Measurements from ENCODE around the gene PTPRQ.
"Not testable (repeated sequence)": the region's sequence is repeated elsewhere in the genome, so short reads cannot be mapped to it uniquely, and the experiment has no call there.

PTPRQ gene, protein sequence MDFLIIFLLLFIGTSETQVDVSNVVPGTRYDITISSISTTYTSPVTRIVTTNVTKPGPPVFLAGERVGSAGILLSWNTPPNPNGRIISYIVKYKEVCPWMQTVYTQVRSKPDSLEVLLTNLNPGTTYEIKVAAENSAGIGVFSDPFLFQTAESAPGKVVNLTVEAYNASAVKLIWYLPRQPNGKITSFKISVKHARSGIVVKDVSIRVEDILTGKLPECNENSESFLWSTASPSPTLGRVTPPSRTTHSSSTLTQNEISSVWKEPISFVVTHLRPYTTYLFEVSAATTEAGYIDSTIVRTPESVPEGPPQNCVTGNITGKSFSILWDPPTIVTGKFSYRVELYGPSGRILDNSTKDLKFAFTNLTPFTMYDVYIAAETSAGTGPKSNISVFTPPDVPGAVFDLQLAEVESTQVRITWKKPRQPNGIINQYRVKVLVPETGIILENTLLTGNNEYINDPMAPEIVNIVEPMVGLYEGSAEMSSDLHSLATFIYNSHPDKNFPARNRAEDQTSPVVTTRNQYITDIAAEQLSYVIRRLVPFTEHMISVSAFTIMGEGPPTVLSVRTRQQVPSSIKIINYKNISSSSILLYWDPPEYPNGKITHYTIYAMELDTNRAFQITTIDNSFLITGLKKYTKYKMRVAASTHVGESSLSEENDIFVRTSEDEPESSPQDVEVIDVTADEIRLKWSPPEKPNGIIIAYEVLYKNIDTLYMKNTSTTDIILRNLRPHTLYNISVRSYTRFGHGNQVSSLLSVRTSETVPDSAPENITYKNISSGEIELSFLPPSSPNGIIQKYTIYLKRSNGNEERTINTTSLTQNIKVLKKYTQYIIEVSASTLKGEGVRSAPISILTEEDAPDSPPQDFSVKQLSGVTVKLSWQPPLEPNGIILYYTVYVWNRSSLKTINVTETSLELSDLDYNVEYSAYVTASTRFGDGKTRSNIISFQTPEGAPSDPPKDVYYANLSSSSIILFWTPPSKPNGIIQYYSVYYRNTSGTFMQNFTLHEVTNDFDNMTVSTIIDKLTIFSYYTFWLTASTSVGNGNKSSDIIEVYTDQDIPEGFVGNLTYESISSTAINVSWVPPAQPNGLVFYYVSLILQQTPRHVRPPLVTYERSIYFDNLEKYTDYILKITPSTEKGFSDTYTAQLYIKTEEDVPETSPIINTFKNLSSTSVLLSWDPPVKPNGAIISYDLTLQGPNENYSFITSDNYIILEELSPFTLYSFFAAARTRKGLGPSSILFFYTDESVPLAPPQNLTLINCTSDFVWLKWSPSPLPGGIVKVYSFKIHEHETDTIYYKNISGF (N-terminal part only)

DNA sequence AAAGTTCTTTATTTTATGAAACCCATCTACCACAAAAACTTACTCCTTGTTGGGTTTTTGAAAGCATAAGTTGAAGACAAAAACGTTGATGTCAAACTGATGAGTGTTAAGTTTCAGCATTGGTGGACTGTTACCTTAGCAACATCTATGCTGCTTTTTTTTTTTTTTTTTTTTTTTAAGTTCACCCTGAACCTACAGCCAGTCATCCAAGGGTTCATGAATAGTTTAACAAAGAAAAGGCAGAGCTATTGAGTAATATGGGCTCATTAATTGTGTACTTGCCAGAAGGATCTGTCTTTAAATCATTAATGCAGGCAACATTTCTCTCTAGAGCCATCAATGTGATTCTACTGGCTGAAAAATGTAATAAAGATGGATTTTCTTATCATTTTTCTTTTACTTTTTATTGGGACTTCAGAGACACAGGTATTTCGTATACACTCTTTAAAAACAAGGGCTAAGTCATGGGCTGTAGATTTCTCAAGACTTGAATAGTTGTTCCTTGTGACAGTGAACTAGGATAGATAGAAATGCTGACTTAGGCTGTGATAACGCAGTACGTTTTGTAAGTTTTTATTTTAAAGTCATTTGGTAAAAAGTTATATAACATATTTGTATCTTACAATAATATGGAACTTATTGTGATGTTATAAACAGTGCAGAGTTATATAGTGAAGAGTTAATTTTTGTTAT is at the start of gene PTPRQ:
Gene PTPRQ, plus strand, starts transcription at position 262 of the 693 bp plus-strand sequence. Its CDS starts 111 bp downstream, at position 373.
- DNase-seq: no peak

- DNase-seq: no peak
Measured at GRCh38 chr12:80400571-80400991, 43.5 kb upstream of the PTPRQ start.

DNA sequence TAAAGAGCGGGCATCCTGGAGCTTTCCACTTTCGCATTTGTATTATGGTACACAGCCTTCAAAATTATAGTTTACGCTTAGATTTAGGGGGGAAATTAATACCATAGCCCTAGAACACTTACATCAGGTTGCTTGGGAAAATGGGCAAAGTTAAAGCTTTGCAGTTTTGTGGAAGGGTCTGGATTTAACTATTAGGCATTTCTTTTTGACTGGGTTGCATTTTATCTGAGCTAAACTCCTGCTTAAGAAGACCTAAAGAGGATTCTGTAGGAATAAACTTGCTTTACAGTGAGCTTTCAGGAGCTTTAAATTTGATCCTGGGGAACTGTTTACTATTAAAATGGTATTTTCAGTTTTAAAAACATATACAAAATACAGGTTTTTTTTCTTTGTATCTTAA is 42.8 kb upstream of the PTPRQ start:
- no peak for DNase-seq

GRCh38 chr12:80404629-80405028 is 39.4 kb upstream of the PTPRQ start:
- no peak for DNase-seq

DNA sequence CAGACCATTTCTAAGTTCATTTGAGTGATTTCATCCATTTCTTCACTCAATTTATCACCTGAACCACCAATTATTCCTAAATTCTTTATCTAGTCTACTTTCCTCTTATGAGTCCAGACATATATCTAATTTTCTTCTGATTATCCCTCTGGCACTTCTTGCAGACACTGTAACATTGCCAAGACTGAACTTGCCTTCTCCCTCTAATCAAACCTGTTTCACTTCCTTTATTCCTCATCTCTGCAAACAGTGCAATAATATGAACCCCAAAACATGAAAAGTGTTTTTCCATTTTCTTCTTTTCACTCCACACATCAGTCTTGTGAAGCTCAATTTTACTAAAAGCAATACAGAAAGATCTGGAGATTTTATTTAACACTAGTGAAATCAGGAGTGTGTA is 37.8 kb upstream of the PTPRQ start:
- no peak for DNase-seq

GRCh38 chr12:80411787-80412186 is 32.2 kb upstream of the PTPRQ start:
- DNase-seq: no peak

GRCh38 chr12:80412343-80412953 is 31.6 kb upstream of the PTPRQ start:
- DNase-seq: no peak

- DNase-seq: no peak
Measured at GRCh38 chr12:80413462-80413861, 30.6 kb upstream of the PTPRQ start.

DNA sequence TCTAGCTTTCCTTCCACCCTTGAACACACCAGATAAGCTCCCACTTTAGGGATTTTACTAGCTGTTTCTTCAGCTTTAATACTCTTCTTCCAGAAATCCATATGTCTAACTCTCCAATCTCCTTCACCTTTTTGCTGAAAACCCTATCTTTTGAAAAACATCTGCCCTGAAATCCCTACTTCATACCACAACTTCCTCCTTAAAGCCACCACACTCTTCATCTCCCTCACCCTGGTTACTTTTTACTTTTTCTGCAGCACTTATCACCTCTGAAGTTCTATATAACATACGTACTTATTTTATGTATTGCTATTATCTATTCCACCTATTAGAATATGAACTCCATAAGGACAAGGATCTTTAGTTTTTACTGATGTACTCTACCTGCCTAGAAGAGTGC is 28.6 kb upstream of the PTPRQ start:
- DNase-seq: no peak

- no peak for DNase-seq
Measured at GRCh38 chr12:80419644-80420043, 24.4 kb upstream of the PTPRQ start.

DNA sequence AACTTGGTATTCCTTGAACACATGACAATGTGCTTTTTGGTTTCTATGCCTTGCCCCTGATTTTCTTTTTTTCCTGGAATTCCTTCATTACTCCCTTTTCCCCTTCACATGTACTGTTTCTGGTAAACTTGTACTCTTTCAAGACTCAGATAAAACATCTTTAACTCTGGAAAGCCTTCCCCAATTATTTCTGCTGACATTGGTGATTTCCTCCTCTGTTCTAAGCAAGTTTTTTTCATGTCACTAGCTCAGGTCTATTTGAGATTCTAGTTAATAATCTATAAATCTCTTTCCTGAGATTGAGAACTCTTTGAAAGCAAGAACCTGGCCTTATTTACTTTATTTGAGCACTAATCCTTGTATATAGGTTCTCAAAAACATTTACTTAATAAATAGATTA is 24.0 kb upstream of the PTPRQ start:
- DNase-seq: no peak

DNA sequence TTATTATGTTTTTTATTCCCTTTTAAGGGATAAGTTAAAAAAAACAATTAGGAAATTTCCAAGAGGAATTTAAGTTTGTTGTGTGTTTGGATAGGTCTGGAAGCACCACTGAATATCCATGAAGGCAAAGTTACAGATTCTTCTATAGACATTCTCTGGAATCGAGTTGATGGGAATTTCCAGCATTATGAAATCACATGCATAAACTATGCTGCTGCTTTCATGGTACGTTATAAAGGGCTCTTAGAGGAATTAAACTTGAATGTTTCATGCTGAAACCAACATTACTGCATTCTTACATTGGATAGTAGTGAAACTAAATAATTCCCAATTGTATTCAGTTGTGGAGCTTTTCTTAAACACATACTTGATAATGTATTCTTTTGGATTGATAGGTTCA is 21.5 kb upstream of the PTPRQ start:
- no peak for DNase-seq

DNA sequence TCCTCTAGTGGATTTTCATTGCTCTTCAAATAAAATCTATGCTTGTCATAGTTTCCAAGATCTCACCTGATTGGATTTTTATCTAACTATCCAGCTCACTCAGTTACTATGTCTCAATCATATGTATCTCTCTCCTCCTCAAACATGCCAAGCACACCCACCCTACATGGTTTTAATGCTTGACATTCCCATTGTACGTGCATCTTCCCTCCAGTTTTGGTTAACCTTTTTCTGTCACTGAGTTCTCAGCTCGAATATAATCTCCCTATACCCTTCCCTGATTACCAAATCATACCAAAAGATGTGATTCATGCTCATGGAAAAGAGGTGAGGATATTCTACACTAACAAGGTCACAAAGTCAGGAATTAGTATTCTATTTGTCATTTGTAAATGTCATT is 12.0 kb upstream of the PTPRQ start:
- DNase-seq: no peak

DNA sequence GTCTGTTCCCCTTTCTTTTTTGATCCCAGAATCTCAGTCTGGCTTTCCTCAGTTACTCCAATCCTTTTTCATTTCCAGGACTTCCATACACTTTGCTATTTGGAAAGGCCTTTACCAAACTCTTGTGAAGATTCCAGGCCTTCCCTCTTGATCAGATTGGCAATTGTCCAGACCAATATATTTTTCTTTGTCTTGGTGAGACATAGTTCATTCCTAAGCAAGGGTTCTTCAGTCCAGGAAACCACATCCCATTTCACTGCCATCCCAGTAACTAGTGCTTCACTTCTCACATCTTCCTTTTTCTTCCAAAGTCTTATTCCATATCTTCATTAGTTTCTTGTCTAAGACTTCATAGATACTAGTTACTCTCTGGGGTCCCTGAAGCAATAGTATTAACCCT is 2.1 kb upstream of the PTPRQ start:
- DNase-seq: no peak

DNA sequence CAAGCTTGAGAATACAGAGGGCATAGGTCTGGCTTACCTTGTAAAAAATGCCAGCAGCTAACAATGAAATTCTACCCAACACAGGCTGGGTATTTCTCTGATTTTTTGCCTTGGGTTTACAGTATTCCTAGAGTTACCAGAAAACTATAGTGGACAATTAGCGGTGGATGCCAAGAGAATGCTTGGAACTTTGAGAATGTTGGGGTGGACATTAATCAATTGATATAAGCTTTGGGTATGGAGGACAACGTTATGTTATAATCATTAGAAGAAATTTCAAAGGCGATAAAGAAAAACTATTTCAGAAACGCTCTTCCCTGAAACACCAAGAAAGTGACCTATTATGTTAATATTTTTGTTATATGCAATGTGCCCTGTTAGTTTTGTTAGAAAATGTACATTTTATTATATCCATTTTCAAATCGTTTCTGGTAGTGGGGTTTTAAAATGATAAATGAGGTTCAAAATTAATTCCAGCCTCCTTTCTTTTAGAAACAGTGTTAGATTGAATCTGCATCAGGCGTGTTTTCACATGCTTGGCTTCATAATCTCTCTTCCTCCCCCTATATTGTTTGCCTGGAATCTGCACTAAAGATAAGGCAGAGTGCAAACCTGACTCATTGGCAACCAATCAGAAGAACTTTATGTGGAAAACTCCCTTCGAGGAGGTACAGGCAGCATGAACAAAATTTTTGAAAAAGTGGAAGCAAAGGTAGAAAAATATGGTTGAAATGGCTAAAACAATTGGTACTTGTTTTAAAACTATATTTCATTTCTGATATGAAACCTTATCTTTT is 1.4 kb upstream of the PTPRQ start:
- DNase-seq: no peak

DNA sequence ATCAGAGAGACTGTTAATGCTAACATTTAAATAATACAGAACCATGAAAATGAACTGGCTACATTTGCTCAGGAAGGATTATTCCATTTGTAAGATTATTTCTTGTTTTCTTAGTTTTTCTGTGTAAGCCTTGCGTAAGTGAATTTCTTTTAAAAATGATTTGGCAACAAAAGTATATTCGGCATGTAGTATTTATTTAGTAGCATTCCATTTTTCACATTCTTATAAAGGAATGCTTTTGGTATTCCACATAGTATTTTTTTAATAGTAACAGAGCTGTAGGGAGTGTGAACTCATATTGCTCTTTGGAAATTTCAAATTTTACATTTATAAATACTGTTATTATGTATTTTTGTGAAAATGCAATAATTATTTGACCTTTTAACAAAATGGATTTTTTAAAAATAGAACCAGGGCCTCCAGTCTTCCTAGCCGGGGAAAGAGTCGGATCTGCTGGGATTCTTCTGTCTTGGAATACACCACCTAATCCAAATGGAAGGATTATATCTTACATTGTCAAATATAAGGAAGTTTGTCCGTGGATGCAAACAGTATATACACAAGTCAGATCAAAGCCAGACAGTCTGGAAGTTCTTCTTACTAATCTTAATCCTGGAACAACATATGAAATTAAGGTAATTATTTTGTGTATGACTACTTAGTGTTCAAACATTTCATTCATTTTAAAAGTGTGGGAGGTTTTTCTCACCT is 1.2 kb downstream of the PTPRQ start:
- no peak for DNase-seq

- DNase-seq: no peak
Measured at GRCh38 chr12:80456513-80456912, 12.5 kb downstream of the PTPRQ start.

DNA sequence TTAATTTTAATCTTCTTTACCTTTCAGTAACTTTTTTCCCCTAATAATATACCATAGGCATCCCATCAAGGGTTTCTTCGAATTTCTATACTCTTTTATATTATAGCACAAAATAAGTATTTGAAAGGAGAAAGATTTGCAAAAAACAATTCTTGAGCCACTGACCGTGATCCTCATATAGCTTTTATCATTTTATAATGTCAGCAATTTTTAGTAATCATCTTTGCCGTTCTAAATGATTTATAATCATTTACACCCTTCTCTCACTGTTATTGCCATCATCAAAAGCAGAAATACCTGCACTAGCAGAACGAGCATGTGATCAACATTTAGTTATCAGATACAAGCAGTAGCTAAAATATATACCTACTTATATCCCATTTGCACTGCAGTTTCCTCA is 16.9 kb downstream of the PTPRQ start:
- DNase-seq: no peak

- not testable (repeated sequence) for DNase-seq
Measured at GRCh38 chr12:80461851-80462250, 17.8 kb downstream of the PTPRQ start.

GRCh38 chr12:80469681-80470080 is 25.6 kb downstream of the PTPRQ start:
- no peak for DNase-seq

- DNase-seq: no peak
Measured at GRCh38 chr12:80470403-80470802, 26.4 kb downstream of the PTPRQ start.

All from activated CD8-positive, alpha-beta memory T cell treated with anti-CD3 and anti-CD28 coated beads, Interleukin-2, amount 50 U/mL, for 48 hours (primary cell).